T-cell (primary cell): ENCODE results near the gene HMGXB4. TPM values are rescaled to one million over a fixed set of nuclear protein-coding genes. Genes with fewer than 3 reads are reported as not detected.

Source experiments
- ATAC-seq, 4 experiments: fragments of 200-7000 bp in 3 of 4; fragments of 150-1000 bp in 1 of 4; cut with Tn5 transposase; replicated peaks in 1 of 4; 1 replicate in 3 of 4; 2 replicates in 1 of 4; pipeline ENCODE4 v1.10.0; 2021; ENCODE audit warnings: moderate library complexity in 3 of 4, mild to moderate bottlenecking in 2 of 4, moderate number of reproducible peaks in 1 of 4
- CTCF ChIA-PET, 2 donors: fragments of 300-600 bp; sonication (Branson Sonifier 250); formaldehyde crosslinking; loops; one replicate each; lab custom pipeline; 2022; ENCODE audit warnings: antibody characterized with exemption in 2 of 2; lab: Charles Lee
- POLR2A ChIA-PET, 2 donors: fragments of 300-600 bp; sonication (Branson Sonifier 250); formaldehyde crosslinking; loops; one replicate each; lab custom pipeline; 2022; ENCODE audit warnings: antibody characterized with exemption in 2 of 2; lab: Charles Lee
- DNase-seq, 35 experiments: peaks; one replicate each; pipeline versions ENCODE4 v3.0.0 to v3.0.0-alpha.2; 2013 to 2023
- H3K27ac ChIP-seq: one replicate; pipeline ENCODE4 v1.5.1; 2013; ENCODE audit warnings: low read length
- H3K27me3 ChIP-seq, 2 experiments: replicated peaks in 1 of 2; 1 replicate in 1 of 2; 2 replicates in 1 of 2; pipeline versions ENCODE4 v1.6.1 to v1.7.0; 2013; ENCODE audit warnings: low read length in 1 of 2, mixed read lengths in 1 of 2; ENCODE audit not compliant: control insufficient read depth in 2 of 2, insufficient read depth in 2 of 2; ENCODE audit errors: extremely low read depth in 1 of 2
- H3K36me3 ChIP-seq, 2 donors: 1 replicate in 1 of 2; 2 replicates in 1 of 2; pipeline versions ENCODE4 v1.6.1 to v1.7.0; 2013; ENCODE audit warnings: low read length in 1 of 2; ENCODE audit not compliant: control insufficient read depth in 2 of 2, insufficient read depth in 1 of 2; ENCODE audit errors: extremely low read depth in 1 of 2
- H3K4me1 ChIP-seq, 2 experiments: 1 replicate in 1 of 2; 2 replicates in 1 of 2; pipeline versions ENCODE4 v1.6.1 to v1.7.0; 2013; ENCODE audit warnings: low read length in 2 of 2, mixed read lengths in 1 of 2; ENCODE audit not compliant: insufficient read depth in 2 of 2, control insufficient read depth in 1 of 2; ENCODE audit errors: extremely low read depth in 1 of 2
- H3K4me3 ChIP-seq, 2 donors: 1 replicate in 1 of 2; 2 replicates in 1 of 2; pipeline versions ENCODE4 v1.5.1 to v1.7.0; 2013; ENCODE audit warnings: mild to moderate bottlenecking in 2 of 2, low read length in 1 of 2, moderate library complexity in 1 of 2; ENCODE audit not compliant: control insufficient read depth in 1 of 2; ENCODE audit errors: extremely low read depth in 1 of 2
- H3K9me3 ChIP-seq: 2 replicates; pipeline ENCODE4 v1.7.0; 2013
- H3K27ac Mint-ChIP-seq, 2 donors: one replicate each; pipeline ENCODE4 v1.8.0; 2020 to 2021; ENCODE audit warnings: mild to moderate bottlenecking in 2 of 2, mixed read lengths in 2 of 2
- H3K27me3 Mint-ChIP-seq, 2 donors: one replicate each; pipeline ENCODE4 v1.8.0; 2021 to 2022; ENCODE audit warnings: mixed read lengths in 2 of 2
- H3K36me3 Mint-ChIP-seq: one replicate; pipeline ENCODE4 v1.8.0; 2021; ENCODE audit warnings: mixed read lengths
- H3K4me1 Mint-ChIP-seq, 3 donors: one replicate each; pipeline ENCODE4 v1.8.0; 2020 to 2022; ENCODE audit warnings: mixed read lengths in 3 of 3, mild to moderate bottlenecking in 1 of 3
- H3K4me3 Mint-ChIP-seq, 3 donors: one replicate each; pipeline ENCODE4 v1.8.0; 2020 to 2022; ENCODE audit warnings: mild to moderate bottlenecking in 3 of 3, mixed read lengths in 3 of 3, moderate library complexity in 3 of 3
- H3K9me3 Mint-ChIP-seq, 3 donors: one replicate each; pipeline ENCODE4 v1.8.0; 2020 to 2022; ENCODE audit warnings: mixed read lengths in 3 of 3
- WGBS: methylation state at CpG from one replicate; pipeline ENCODE4 v1.1.5; 2013; ENCODE audit warnings: missing lambda C conversion rate; ENCODE audit not compliant: insufficient coverage; 5-methylcytosine and 5-hydroxymethylcytosine counted together
- total RNA-seq, 35 experiments: library from RNA in 6 of 35; stranded (reverse) in 6 of 35; fragments of 120-200 nt in 1 of 35; gene quantifications; one replicate each; pipeline versions ENCODE4 v1.2.1 to v1.2.4 and lab custom pipeline; 2013 to 2026

The HMGXB4 gene
- total RNA-seq, 5 donors from 2014 or later (not counting 1 experiment from before 2014, with no cell fraction given): 20.5 to 39.2 (median 21.1) TPM

DNA sequence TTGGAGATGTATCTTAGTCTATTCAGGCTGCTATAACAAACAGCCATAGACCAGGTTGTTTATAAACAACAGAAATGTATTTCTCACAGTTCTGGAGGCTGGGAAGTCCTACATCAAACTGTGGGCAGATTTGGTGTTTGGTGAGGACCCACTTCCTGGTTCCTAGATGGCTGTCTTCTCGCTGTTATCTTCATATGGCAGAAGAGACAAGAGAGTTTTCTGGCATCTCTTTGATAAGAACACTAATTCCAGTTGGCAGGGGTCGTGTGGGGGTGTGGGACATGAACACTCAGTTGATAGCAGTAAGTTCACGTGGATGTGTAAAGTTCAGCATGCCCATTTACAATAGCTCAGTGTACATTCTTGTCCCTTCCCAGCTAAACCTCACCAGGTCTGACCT lies 41.3 kb upstream of the HMGXB4 start:
- Histone ChIP-seq H3K4me1 (no peaks in the 10 kb centered on the region), H3K4me3 (no peak overlapping the region), H3K27me3 (peaks cover 0 to 17% of the 10 kb centered on the region in 2 experiments), H3K27ac (no peak overlapping the region), H3K36me3 (no peaks in the 10 kb centered on the region), H3K9me3 (no peaks in the 10 kb centered on the region)
- H3K4me3 Mint-ChIP-seq: no peak overlapping the region
- POLR2A ChIA-PET: no interaction called here
- DNase-seq (no peak), ATAC-seq (no peak)
- no peaks in the 10 kb centered on the region for H3K4me1 Mint-ChIP-seq
- H3K36me3 Mint-ChIP-seq: no peaks in the 10 kb centered on the region
- H3K27me3 Mint-ChIP-seq: peaks cover 17 to 26% of the 10 kb centered on the region in 2 donors
- 67% methylated on average over 1 of the region's 3 CpGs for WGBS
- CTCF ChIA-PET: no interaction called here
- H3K9me3 Mint-ChIP-seq: no peaks in the 10 kb centered on the region
- H3K27ac Mint-ChIP-seq: no peak overlapping the region

DNA sequence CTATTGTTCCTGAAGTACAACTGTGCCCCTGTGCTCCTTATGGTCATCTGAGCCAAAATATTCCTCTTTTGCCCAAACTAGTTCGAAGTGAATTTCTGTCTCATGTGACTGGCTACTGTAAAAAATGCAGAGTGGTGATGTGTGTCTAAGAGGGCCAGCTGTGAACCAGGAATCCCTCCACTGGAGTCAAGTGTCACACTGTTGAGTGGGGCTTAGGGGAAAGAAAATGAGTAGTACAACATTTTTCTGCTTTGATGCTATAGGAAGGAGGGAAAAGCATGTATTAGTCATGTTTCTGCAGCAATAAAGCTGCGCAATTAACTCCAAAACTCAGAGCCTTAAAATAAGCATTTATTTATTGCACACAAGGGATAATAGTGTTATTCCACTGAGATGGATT lies 39.8 kb upstream of the HMGXB4 start:
- no peak for ATAC-seq
- no peak overlapping the region for H3K4me3 Mint-ChIP-seq
- DNase-seq: no peak
- no peaks in the 10 kb centered on the region for H3K36me3 ChIP-seq
- H3K27ac Mint-ChIP-seq: no peak overlapping the region
- H3K27me3 Mint-ChIP-seq: peaks cover 12 to 16% of the 10 kb centered on the region in 2 donors
- H3K4me3 ChIP-seq: no peak overlapping the region
- H3K36me3 Mint-ChIP-seq: no peaks in the 10 kb centered on the region
- ChIA-PET POLR2A (no interaction called here), CTCF (no interaction called here)
- H3K9me3 Mint-ChIP-seq: no peaks in the 10 kb centered on the region
- H3K4me1 ChIP-seq: no peaks in the 10 kb centered on the region
- H3K9me3 ChIP-seq: no peaks in the 10 kb centered on the region
- no peaks in the 10 kb centered on the region for H3K4me1 Mint-ChIP-seq
- peaks cover 0 to 9% of the 10 kb centered on the region in 2 experiments for H3K27me3 ChIP-seq
- no peak overlapping the region for H3K27ac ChIP-seq
- WGBS: 60% methylated on average over 1 of the region's 2 CpGs

- Histone ChIP-seq H3K27me3 (peaks cover 0 to 9% of the 10 kb centered on the region in 2 experiments), H3K9me3 (no peaks in the 10 kb centered on the region), H3K27ac (no peak overlapping the region), H3K4me1 (no peaks in the 10 kb centered on the region), H3K4me3 (no peak overlapping the region), H3K36me3 (no peaks in the 10 kb centered on the region)
- no peak for ATAC-seq
- Mint-ChIP-seq H3K27ac (no peak overlapping the region), H3K27me3 (peaks cover 14 to 15% of the 10 kb centered on the region in 2 donors), H3K9me3 (no peaks in the 10 kb centered on the region), H3K4me3 (no peak overlapping the region), H3K4me1 (no peaks in the 10 kb centered on the region), H3K36me3 (no peaks in the 10 kb centered on the region)
- DNase-seq: no peak
- ChIA-PET CTCF (no interaction called here), POLR2A (no interaction called here)
These were observed 39.2 kb upstream of the HMGXB4 start for GRCh38 chr22:35218079-35218478.

DNA sequence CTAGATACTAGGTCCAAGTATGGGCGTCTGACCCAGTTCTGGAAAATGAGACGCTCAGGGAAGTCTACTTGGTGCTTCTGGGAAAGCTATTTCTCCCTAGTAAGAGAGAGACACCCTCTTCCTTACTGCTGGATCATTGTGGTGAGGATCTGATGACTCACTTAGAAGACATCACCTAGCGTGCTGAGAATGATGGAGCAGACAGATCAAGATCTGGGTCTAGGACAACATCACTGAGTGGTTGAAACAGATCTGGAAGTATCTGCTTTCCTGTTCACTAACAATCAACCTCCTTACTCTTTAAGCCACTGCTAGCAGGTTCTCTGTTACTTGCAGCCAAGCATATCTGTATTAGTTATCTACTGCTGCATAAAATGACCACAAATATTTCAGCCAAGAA lies 38.3 kb upstream of the HMGXB4 start:
- H3K27ac ChIP-seq: no peak overlapping the region
- ATAC-seq (no peak), DNase-seq (no peak)
- Mint-ChIP-seq H3K27ac (no peak overlapping the region), H3K36me3 (no peaks in the 10 kb centered on the region), H3K27me3 (peaks cover 13 to 15% of the 10 kb centered on the region in 2 donors), H3K4me1 (no peaks in the 10 kb centered on the region), H3K4me3 (no peak overlapping the region), H3K9me3 (no peaks in the 10 kb centered on the region)
- no peak overlapping the region for H3K4me3 ChIP-seq
- ChIA-PET POLR2A (no interaction called here), CTCF (no interaction called here)
- no peaks in the 10 kb centered on the region for H3K36me3 ChIP-seq
- peaks cover 0 to 9% of the 10 kb centered on the region in 2 experiments for H3K27me3 ChIP-seq
- H3K4me1 ChIP-seq: no peaks in the 10 kb centered on the region
- WGBS: no CpG with 5 or more reads among the region's 3 CpGs
- H3K9me3 ChIP-seq: no peaks in the 10 kb centered on the region

DNA sequence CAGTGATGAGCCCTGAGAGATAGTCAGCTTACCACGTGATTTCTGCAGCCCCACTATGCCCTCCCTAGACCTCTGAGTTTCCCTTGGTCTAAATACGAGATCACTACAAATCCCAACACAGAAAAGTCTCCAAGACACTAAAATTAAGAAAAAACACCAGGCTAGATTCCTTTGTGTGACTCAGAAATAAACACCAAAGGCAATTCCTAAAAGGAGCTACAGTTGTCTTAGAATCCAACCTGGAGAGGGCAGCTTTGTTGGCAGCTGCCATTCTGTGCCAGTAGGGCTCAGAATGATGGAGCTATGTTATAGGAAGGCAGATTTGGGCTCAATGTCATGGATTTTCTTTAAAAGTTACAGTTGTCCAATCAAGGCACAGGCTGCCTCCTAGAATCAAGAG lies 37.1 kb upstream of the HMGXB4 start:
- H3K27ac ChIP-seq: no peak overlapping the region
- DNase-seq (no peak), ATAC-seq (no peak)
- no peaks in the 10 kb centered on the region for H3K36me3 Mint-ChIP-seq
- CTCF ChIA-PET: interaction anchor here in 1 of 2 donors (0.6 kb wide), 1 partner anchor 299 kb away, joined by 4 read pairs; no protein-coding TSS in a partner anchor
- no peak overlapping the region for H3K4me3 Mint-ChIP-seq
- no peaks in the 10 kb centered on the region for H3K4me1 Mint-ChIP-seq
- POLR2A ChIA-PET: no interaction called here
- no peak overlapping the region for H3K4me3 ChIP-seq
- no peaks in the 10 kb centered on the region for H3K4me1 ChIP-seq
- no peak overlapping the region for H3K27ac Mint-ChIP-seq
- peaks cover 23 to 25% of the 10 kb centered on the region in 2 donors for H3K27me3 Mint-ChIP-seq
- WGBS: 82% methylated on average over 1 of the region's 2 CpGs
- H3K27me3 ChIP-seq: peaks cover 0 to 11% of the 10 kb centered on the region in 2 experiments
- H3K36me3 ChIP-seq: no peaks in the 10 kb centered on the region
- no peaks in the 10 kb centered on the region for H3K9me3 ChIP-seq
- H3K9me3 Mint-ChIP-seq: no peaks in the 10 kb centered on the region

GRCh38 chr22:35225010-35225409 lies 32.3 kb upstream of the HMGXB4 start:
- Mint-ChIP-seq H3K27ac (no peak overlapping the region), H3K27me3 (peaks cover 29 to 44% of the 10 kb centered on the region in 2 donors), H3K4me1 (peaks cover 0 to under 1% (median 0%) of the 10 kb centered on the region in 3 donors), H3K36me3 (no peaks in the 10 kb centered on the region), H3K4me3 (no peak overlapping the region), H3K9me3 (no peaks in the 10 kb centered on the region)
- H3K9me3 ChIP-seq: no peaks in the 10 kb centered on the region
- POLR2A ChIA-PET: no interaction called here
- H3K36me3 ChIP-seq: no peaks in the 10 kb centered on the region
- H3K4me1 ChIP-seq: no peaks in the 10 kb centered on the region
- no peak overlapping the region for H3K4me3 ChIP-seq
- WGBS: 83% methylated on average over 1 of the region's 4 CpGs
- DNase-seq (no peak), ATAC-seq (no peak)
- CTCF ChIA-PET: interaction anchor here in 1 of 2 donors (0.6 kb wide), 1 partner anchor 70 kb away, joined by 5 read pairs; no protein-coding TSS in a partner anchor
- H3K27ac ChIP-seq: no peak overlapping the region
- peaks cover 0 to 18% of the 10 kb centered on the region in 2 experiments for H3K27me3 ChIP-seq
